Ishikawa (cell line): ENCODE results near the gene ZFR2.

ENCODE experiments used
- CEBPB ChIP-seq: IDR thresholded peaks from 2 replicates; pipeline ENCODE4 v1.6.1; 2012
- CREB1 ChIP-seq: IDR thresholded peaks from 2 replicates; pipeline ENCODE4 v1.6.1; 2012; ENCODE audit warnings: low read depth
- EGR1 ChIP-seq: IDR thresholded peaks from 2 replicates; pipeline ENCODE4 v1.6.1; 2012
- EP300 ChIP-seq: IDR thresholded peaks from 2 replicates; pipeline ENCODE4 v1.6.1; 2012; ENCODE audit warnings: borderline replicate concordance
- FOXM1 ChIP-seq: IDR thresholded peaks from 2 replicates; pipeline ENCODE4 v1.6.1; 2012; ENCODE audit warnings: low read depth, borderline replicate concordance
- MAX ChIP-seq: IDR thresholded peaks from 2 replicates; pipeline ENCODE4 v1.6.1; 2012
- NFIC ChIP-seq: IDR thresholded peaks from 2 replicates; pipeline ENCODE4 v1.6.1; 2012
- RAD21 ChIP-seq: IDR thresholded peaks from 2 replicates; pipeline ENCODE4 v1.6.1; 2012; ENCODE audit warnings: low read depth
- REST ChIP-seq: IDR thresholded peaks from 2 replicates; pipeline ENCODE4 v1.6.1; 2012; ENCODE audit warnings: low read depth, mild to moderate bottlenecking
- TAF1 ChIP-seq: IDR thresholded peaks from 2 replicates; pipeline ENCODE4 v1.6.1; 2012; ENCODE audit warnings: low read depth, mild to moderate bottlenecking
- TCF12 ChIP-seq: IDR thresholded peaks from 2 replicates; pipeline ENCODE4 v1.6.1; 2012; ENCODE audit warnings: low read depth
- TEAD4 ChIP-seq: IDR thresholded peaks from 2 replicates; pipeline ENCODE4 v1.6.1; 2012
- USF1 ChIP-seq: IDR thresholded peaks from 2 replicates; pipeline ENCODE4 v1.6.1; 2012
- YY1 ChIP-seq: IDR thresholded peaks from 2 replicates; pipeline ENCODE4 v1.6.1; 2012; ENCODE audit warnings: low read depth
- ZBTB7A ChIP-seq: IDR thresholded peaks from 2 replicates; pipeline ENCODE4 v1.6.1; 2012; ENCODE audit warnings: low read depth

The ZFR2 gene

GRCh38 chr19:3837332-3837731, 31.5 kb downstream of the ZFR2 start:
- no peak for TF ChIP-seq EP300
- no peak for TF ChIP-seq TEAD4
- no peak for TF ChIP-seq CREB1
- TF ChIP-seq USF1: no peak
- no peak for TF ChIP-seq CEBPB
- TF ChIP-seq FOXM1: no peak
- TF ChIP-seq REST: no peak
- TF ChIP-seq EGR1: no peak
- no peak for TF ChIP-seq TCF12
- TF ChIP-seq TAF1: no peak
- no peak for TF ChIP-seq ZBTB7A
- TF ChIP-seq MAX: no peak
- no peak for TF ChIP-seq NFIC
- TF ChIP-seq YY1: no peak
- TF ChIP-seq RAD21: no peak

- TF ChIP-seq NFIC: no peak
- no peak for TF ChIP-seq EGR1
- no peak for TF ChIP-seq TCF12
- no peak for TF ChIP-seq TEAD4
- no peak for TF ChIP-seq REST
- TF ChIP-seq TAF1: no peak
- TF ChIP-seq USF1: no peak
- no peak for TF ChIP-seq EP300
- TF ChIP-seq RAD21: no peak
- no peak for TF ChIP-seq MAX
- no peak for TF ChIP-seq ZBTB7A
- TF ChIP-seq FOXM1: no peak
- no peak for TF ChIP-seq YY1
- no peak for TF ChIP-seq CEBPB
Measured at GRCh38 chr19:3836887-3837286, 32.0 kb downstream of the ZFR2 start.

GRCh38 chr19:3835055-3835435, 33.8 kb downstream of the ZFR2 start:
- no peak for TF ChIP-seq EGR1
- no peak for TF ChIP-seq TAF1

- TF ChIP-seq CEBPB (no peak), EP300 (no peak), ZBTB7A (no peak), NFIC (no peak), YY1 (no peak), MAX (no peak), RAD21 (no peak), REST (no peak), CREB1 (no peak), TAF1 (no peak), TCF12 (no peak), EGR1 (no peak), TEAD4 (no peak), FOXM1 (no peak), USF1 (no peak)
Measured at GRCh38 chr19:3834349-3835054, 34.3 kb downstream of the ZFR2 start.
